ENCODE data around the gene TBC1D22B. TPM values are rescaled to one million over a fixed set of nuclear protein-coding genes. Genes with fewer than 3 reads are reported as not detected.

Gene TBC1D22B
- total RNA-seq, 1 donor: 4.8 TPM

DNA sequence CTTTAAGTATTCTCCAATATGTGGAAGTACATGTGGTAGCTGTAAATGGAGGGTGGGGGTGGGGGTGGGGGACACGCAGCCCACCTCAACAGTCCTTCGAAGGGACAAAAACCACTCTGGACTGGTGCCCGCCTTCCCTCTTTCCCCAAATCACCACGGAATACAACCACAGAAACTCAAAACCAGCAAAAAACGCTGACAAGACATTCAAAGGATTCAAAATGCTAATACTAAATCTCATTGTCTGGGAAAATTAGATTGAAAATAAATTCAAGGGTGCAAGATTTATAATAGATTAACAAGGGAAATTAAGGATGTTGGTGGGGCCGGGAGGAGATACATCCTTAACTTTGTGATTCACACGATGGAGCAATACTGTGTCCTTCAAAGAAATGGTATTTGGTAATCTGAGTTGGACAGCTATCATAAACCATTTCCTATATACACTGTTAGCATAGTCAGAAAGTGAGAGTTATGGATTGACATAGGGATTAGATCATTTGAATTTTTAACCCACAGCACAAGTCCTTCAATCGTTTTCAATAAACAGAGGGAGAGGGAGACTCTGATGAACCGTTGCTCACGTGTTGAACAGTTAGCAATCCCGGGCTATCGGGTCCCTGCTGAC lies 766 bp upstream of the TBC1D22B start:
- TF ChIP-seq, protein P1, sequence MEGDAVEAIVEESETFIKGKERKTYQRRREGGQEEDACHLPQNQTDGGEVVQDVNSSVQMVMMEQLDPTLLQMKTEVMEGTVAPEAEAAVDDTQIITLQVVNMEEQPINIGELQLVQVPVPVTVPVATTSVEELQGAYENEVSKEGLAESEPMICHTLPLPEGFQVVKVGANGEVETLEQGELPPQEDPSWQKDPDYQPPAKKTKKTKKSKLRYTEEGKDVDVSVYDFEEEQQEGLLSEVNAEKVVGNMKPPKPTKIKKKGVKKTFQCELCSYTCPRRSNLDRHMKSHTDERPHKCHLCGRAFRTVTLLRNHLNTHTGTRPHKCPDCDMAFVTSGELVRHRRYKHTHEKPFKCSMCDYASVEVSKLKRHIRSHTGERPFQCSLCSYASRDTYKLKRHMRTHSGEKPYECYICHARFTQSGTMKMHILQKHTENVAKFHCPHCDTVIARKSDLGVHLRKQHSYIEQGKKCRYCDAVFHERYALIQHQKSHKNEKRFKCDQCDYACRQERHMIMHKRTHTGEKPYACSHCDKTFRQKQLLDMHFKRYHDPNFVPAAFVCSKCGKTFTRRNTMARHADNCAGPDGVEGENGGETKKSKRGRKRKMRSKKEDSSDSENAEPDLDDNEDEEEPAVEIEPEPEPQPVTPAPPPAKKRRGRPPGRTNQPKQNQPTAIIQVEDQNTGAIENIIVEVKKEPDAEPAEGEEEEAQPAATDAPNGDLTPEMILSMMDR (IDR thresholded peaks at IDR 0.05; ENCODE audit: insufficient read depth, low read length): no peak
- peak; percentile 28 for DNase-seq (ENCODE audit: low read depth)
- peak overlapping the region; percentile 96 for H3K4me3 ChIP-seq (ENCODE audit: low read depth, low read length)

DNA sequence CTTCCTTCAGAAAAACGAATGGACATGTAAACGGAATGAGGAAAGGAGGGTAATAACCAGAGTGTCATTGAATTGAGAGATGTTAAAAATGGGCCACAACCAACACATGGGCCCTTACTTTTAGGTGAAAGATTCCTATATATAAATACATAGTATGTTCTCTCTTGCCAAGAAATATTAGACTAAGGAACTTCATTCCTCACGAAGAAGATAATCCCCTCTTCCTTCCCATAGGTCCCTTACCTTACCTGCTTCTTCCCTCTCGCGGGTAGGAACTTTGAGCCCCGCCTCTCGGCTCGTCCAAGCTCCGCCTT lies 295 bp upstream of the TBC1D22B start:
- no peak for DNase-seq (ENCODE audit: low read depth)
- TF ChIP-seq, protein P1 (IDR thresholded peaks at IDR 0.05; ENCODE audit: insufficient read depth, low read length): no peak
- peak overlapping the region; percentile 96 for H3K4me3 ChIP-seq (ENCODE audit: low read depth, low read length)

DNA sequence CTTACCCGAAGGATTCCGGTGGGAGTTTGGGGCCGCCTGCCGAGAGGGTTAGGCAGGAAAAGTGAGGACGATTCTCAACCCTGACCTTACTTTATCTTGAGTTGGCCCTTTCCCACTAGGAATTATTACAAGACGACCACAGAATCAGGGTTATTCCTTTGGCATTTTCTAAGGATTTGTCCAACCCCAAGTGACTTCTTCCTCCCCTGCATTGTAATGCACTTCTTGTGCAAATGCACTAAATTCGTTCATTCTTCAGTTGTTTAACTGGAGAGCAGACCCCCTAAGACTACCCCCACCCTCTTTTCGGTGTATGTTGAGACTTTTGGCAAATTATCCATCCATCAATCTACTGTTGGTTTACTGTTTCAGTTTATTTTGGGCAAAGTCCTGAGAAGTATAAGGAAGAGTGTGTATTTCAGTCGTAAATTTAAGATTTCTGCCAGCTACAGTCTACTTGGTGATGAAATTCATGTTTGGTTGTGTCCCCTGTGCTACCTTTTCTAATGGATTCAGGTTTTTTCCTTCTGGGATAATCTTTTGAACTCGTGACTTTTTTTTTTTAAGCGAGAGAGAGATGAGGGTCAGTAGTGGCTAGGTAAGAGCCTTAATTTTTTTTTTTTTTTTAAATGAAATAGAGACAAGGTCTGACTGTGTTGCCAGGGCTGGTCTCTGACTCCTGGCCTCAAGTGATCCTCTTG lies 983 bp downstream of the TBC1D22B start:
- peak overlapping the region; percentile 96 for H3K4me3 ChIP-seq (ENCODE audit: low read depth, low read length)
- DNase-seq (ENCODE audit: low read depth): peak; percentile 22
- TF ChIP-seq, protein P1 (IDR thresholded peaks at IDR 0.05; ENCODE audit: insufficient read depth, low read length): no peak

DNA sequence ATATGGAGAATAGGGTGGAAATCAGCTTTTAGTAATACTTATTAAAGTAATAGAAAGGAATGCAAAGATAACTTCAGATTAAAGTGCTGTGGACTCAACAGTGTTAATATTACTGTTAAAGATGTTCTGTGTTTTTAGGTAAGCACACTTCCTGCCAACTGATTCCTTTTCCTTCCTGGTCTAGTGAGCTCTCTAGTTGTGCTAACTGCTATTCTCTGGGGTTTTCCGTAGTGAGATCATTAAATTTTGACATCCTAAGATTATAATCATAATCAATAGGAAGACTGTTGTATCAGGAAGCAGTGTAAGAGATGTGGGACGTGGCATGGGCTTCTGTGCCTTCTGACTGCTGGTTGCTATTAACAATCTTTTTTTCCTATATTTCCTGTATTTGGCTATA lies 1.6 kb downstream of the TBC1D22B start:
- TF ChIP-seq, protein P1 (IDR thresholded peaks at IDR 0.05; ENCODE audit: insufficient read depth, low read length): no peak
- peak; percentile 31 for DNase-seq (ENCODE audit: low read depth)
- H3K4me3 ChIP-seq (ENCODE audit: low read depth, low read length): peak overlapping the region; percentile 38

DNA sequence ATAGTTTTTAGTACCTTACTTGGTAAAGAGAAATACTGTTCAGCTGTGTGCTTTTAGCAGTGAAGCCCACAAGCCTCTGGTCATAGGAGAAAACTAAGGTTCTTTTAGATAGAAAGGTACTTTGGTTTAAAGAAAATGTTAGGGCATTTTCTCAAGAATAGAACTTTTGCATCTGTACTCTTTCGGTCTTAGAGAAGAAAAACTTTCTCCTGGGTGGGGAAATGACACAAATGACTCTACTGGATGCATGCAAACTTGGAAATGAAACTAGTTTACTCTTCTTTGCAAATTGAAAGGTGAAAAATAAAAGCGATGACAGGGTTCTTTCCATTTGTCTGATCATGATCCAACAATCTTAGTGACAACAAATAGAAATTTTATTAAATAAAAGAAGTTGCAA lies 2.5 kb downstream of the TBC1D22B start:
- DNase-seq (ENCODE audit: low read depth): no peak
- no peak overlapping the region for H3K4me3 ChIP-seq (ENCODE audit: low read depth, low read length)
- TF ChIP-seq, protein P1 (IDR thresholded peaks at IDR 0.05; ENCODE audit: insufficient read depth, low read length): no peak

DNA sequence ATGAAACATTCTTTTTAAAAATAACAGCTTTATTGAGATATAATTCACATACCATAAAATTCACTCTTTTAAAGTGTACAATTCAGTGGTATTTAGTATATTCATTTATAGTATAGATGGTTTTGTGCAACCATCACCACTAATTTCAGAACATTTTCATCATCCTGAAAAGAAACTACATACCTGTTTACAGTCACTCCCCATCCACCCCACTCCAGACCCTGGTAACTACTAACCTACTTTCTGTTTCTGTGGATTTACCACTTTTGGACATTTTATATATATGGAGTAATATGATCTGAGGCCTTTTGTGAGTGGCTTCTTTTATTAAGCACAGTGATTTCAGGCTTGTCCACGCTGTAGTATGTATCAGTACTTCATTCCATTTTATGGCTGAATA lies 2.9 kb downstream of the TBC1D22B start:
- TF ChIP-seq, protein P1 (IDR thresholded peaks at IDR 0.05; ENCODE audit: insufficient read depth, low read length): no peak
- DNase-seq (ENCODE audit: low read depth): no peak

More for the DNA sequence above, 2.9 kb downstream of the TBC1D22B start:
- H3K4me3 ChIP-seq (ENCODE audit: low read depth, low read length): no peak overlapping the region

Data from fibroblast of the aortic adventitia (primary cell).